Stimulated activated CD8-positive, alpha-beta memory T cell treated with anti-CD3 and anti-CD28 coated beads, Interleukin-7, amount 100 ng/mL, for 4 hours (primary cell): Measurements from ENCODE around the gene UGT2B10.
"Not testable (repeated sequence)": the region's sequence is repeated elsewhere in the genome, so short reads cannot be mapped to it uniquely, and the experiment has no call there.

Experiments
- DNase-seq, 2 donors: peaks; one replicate each; pipeline ENCODE4 v3.0.0-alpha.2; 2020; ENCODE audit warnings: low read depth in 2 of 2

Gene UGT2B10

GRCh38 chr4:68815617-68816409 is at the start of gene UGT2B10:
Gene UGT2B10, plus strand, starts transcription at chr4:68815994. Its CDS starts 26 bp downstream, at chr4:68816020.
- not testable (repeated sequence) for DNase-seq

GRCh38 chr4:68771836-68772235 is 44.0 kb upstream of the UGT2B10 start:
- not testable (repeated sequence) for DNase-seq

- DNase-seq: no peak
Measured at GRCh38 chr4:68773699-68774098, 42.1 kb upstream of the UGT2B10 start.

- no peak for DNase-seq
Measured at GRCh38 chr4:68780232-68780631, 35.6 kb upstream of the UGT2B10 start.

- no peak for DNase-seq
Measured at GRCh38 chr4:68797048-68797447, 18.7 kb upstream of the UGT2B10 start.

- DNase-seq: no peak
Measured at GRCh38 chr4:68797618-68798017, 18.2 kb upstream of the UGT2B10 start.

GRCh38 chr4:68803013-68803412 is 12.8 kb upstream of the UGT2B10 start:
- no peak for DNase-seq

- no peak for DNase-seq
Measured at GRCh38 chr4:68808060-68808459, 7.7 kb upstream of the UGT2B10 start.

GRCh38 chr4:68810919-68811318 is 4.9 kb upstream of the UGT2B10 start:
- DNase-seq: no peak

GRCh38 chr4:68816410-68817265 is 844 bp downstream of the UGT2B10 start:
- DNase-seq: not testable (repeated sequence)

- DNase-seq: no peak
Measured at GRCh38 chr4:68817386-68817785, 1.6 kb downstream of the UGT2B10 start.

- DNase-seq: not testable (repeated sequence)
Measured at GRCh38 chr4:68818030-68818462, 2.3 kb downstream of the UGT2B10 start.

GRCh38 chr4:68831642-68832041 is 15.8 kb downstream of the UGT2B10 start:
- no peak for DNase-seq

GRCh38 chr4:68850293-68850692 is 34.5 kb downstream of the UGT2B10 start:
- DNase-seq: no peak

- no peak for DNase-seq
Measured at GRCh38 chr4:68855771-68856170, 40.0 kb downstream of the UGT2B10 start.

GRCh38 chr4:68858039-68858438 is 42.2 kb downstream of the UGT2B10 start:
- DNase-seq: no peak

GRCh38 chr4:68859655-68860054 is 43.9 kb downstream of the UGT2B10 start:
- no peak for DNase-seq

GRCh38 chr4:68861057-68861456 is 45.3 kb downstream of the UGT2B10 start:
- no peak for DNase-seq

- DNase-seq: no peak
Measured at GRCh38 chr4:68864438-68865187, 48.8 kb downstream of the UGT2B10 start.

- DNase-seq: no peak
Measured at GRCh38 chr4:68865188-68865638, 49.4 kb downstream of the UGT2B10 start.

- no peak for DNase-seq
Measured at GRCh38 chr4:68865760-68866159, 50.0 kb downstream of the UGT2B10 start.

GRCh38 chr4:68869274-68869773 is 53.5 kb downstream of the UGT2B10 start:
- no peak for DNase-seq
